Effector memory CD4-positive, alpha-beta T cell (primary cell): Measurements from ENCODE around the gene AADACL4.

Experiments used
- DNase-seq, 3 donors: peaks; one replicate each; pipeline ENCODE4 v3.0.0-alpha.2; 2020
- H3K27ac ChIP-seq: 2 replicates; pipeline ENCODE4 v1.7.0; 2013; ENCODE audit warnings: mild to moderate bottlenecking, low read length, moderate library complexity; ENCODE audit not compliant: insufficient read depth, poor library complexity, severe bottlenecking
- H3K27me3 ChIP-seq: replicated peaks from 2 replicates; pipeline ENCODE4 v1.7.0; 2013; ENCODE audit warnings: mild to moderate bottlenecking, low read length; ENCODE audit not compliant: insufficient read depth, control insufficient read depth, poor library complexity, severe bottlenecking
- H3K36me3 ChIP-seq: 2 replicates; pipeline ENCODE4 v1.7.0; 2013; ENCODE audit warnings: mild to moderate bottlenecking, low read length, moderate library complexity; ENCODE audit not compliant: control insufficient read depth, insufficient read depth
- H3K4me1 ChIP-seq: 2 replicates; pipeline ENCODE4 v1.7.0; 2013; ENCODE audit warnings: low read length, mild to moderate bottlenecking; ENCODE audit not compliant: control insufficient read depth, insufficient read depth, poor library complexity, severe bottlenecking
- H3K4me3 ChIP-seq: 2 replicates; pipeline ENCODE4 v1.7.0; 2013; ENCODE audit warnings: low read length, low read depth, mild to moderate bottlenecking; ENCODE audit not compliant: insufficient read depth, poor library complexity, severe bottlenecking
- H3K9me3 ChIP-seq: 2 replicates; pipeline ENCODE4 v1.7.0; 2013; ENCODE audit warnings: mild to moderate bottlenecking, low read length, moderate library complexity; ENCODE audit not compliant: control insufficient read depth

AADACL4 gene

DNA sequence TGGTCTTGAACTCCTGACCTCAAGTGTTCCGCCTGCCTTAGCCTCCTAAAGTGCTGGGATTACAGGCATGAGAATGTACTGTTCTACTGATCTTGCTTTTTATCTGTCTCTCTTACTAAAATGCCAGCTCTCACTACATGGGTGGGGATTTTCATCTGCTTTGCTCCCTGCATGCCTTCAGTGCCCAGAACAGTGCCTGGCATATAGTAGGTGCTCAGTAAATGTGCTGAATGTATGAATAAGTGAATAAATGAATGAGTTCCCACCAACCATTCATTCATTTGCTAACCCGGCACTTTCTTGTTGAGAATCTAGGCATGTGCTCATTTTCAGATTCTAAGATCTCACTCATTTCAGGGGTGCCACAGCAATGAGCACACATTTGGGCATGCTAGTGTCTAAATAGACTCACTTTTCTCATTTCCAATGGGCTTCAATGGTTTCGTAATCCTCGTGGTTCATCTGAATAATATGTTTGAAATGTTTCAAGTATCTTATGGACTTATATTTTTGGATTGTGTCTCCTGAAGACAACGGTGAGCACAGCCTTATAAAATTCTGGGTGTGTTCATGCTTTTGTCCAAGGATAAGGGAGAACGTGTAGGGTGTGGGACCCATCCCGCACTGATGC lies 33.5 kb upstream of the AADACL4 start:
- Histone ChIP-seq H3K4me1 (peaks cover 14% of the 10 kb centered on the region), H3K27ac (no peak overlapping the region), H3K27me3 (no peaks in the 10 kb centered on the region), H3K36me3 (no peaks in the 10 kb centered on the region), H3K4me3 (no peak overlapping the region), H3K9me3 (no peaks in the 10 kb centered on the region)
- DNase-seq = no peak

DNA sequence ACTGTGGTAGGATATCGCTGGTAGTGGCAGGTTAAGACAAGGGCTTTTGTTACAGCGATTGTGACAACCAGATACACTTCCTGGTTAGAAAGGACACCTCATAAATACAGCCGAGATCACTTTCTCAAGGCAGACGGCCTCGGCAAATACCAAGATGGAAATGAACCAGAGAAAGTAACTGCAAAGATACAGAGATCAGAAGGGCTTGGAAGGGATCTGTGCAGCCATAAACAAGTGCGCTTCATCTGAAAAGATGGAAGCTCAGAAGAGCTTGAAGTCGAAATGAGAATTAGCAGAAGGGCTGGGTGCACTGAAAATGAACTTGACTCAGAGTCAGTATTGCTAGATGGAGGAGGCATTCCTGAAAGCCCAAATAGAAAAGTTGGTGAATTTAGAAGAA lies 32.9 kb upstream of the AADACL4 start:
- Histone ChIP-seq H3K27me3 (no peaks in the 10 kb centered on the region), H3K9me3 (no peaks in the 10 kb centered on the region), H3K4me3 (no peak overlapping the region), H3K36me3 (no peaks in the 10 kb centered on the region), H3K27ac (no peak overlapping the region), H3K4me1 (peaks cover 16% of the 10 kb centered on the region)
- no peak for DNase-seq

DNA sequence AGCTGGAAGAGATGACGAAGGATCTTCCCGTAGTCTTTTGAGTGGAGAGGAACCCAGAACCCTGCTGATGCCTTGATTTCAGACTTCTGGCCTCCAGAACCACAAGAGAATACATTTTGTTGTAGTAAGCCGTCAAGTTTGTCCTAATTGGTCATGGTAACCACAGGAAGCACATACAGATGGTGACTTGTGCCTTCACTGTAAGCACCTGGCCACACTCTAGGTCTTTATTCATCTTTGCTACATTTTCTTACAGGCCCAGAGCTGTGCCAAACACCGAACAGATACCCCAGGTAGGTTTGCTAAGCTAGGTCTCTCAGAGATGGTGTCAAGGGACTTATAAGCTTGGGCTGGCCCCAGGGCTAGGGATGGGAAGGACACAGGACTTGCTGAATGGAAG lies 30.7 kb upstream of the AADACL4 start:
- H3K36me3 ChIP-seq = no peaks in the 10 kb centered on the region
- no peak overlapping the region for H3K4me3 ChIP-seq
- peaks cover 22% of the 10 kb centered on the region for H3K4me1 ChIP-seq
- H3K27me3 ChIP-seq = no peaks in the 10 kb centered on the region
- no peak overlapping the region for H3K27ac ChIP-seq
- DNase-seq = no peak
- H3K9me3 ChIP-seq = no peaks in the 10 kb centered on the region

DNA sequence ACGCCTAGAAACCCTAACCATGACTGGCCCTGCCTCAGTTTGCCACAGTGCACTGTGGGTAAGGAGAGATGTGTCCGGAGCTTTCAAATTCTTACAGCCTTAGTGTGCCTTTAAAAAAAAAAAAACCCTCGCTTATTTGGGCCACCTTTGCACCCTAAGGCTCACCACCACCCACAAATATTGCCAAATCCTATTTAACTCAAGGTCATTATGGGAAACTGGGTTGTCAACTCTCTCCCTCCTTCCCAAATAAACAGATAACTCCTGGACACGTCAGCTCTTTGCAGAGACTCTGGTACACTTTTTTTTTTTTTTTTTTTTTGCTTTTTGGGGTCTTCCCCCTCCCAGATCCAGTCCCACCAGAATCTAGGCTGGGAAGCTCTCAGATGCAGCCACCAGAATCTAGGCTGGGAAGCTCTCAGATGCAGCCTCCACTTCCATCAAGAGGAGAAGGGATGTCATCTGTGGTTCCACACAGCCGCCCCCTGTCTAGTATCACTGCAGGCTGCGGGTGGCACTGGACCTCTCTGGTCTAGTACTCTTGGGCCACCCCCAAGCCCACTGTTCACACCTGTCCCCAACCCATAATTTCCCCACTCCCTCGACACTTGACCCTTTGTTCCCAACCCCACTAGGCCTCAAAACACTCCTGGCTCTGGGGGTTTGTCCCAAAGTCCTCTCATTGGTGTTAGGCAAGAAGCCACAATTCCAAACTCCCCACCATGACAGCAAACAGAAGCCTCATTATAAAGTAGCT lies 29.3 kb upstream of the AADACL4 start:
- Histone ChIP-seq H3K27me3 (no peaks in the 10 kb centered on the region), H3K36me3 (no peaks in the 10 kb centered on the region), H3K27ac (no peak overlapping the region), H3K4me3 (peak overlapping the region; percentile 96), H3K4me1 (peaks cover 27% of the 10 kb centered on the region), H3K9me3 (no peaks in the 10 kb centered on the region)
- no peak for DNase-seq

DNA sequence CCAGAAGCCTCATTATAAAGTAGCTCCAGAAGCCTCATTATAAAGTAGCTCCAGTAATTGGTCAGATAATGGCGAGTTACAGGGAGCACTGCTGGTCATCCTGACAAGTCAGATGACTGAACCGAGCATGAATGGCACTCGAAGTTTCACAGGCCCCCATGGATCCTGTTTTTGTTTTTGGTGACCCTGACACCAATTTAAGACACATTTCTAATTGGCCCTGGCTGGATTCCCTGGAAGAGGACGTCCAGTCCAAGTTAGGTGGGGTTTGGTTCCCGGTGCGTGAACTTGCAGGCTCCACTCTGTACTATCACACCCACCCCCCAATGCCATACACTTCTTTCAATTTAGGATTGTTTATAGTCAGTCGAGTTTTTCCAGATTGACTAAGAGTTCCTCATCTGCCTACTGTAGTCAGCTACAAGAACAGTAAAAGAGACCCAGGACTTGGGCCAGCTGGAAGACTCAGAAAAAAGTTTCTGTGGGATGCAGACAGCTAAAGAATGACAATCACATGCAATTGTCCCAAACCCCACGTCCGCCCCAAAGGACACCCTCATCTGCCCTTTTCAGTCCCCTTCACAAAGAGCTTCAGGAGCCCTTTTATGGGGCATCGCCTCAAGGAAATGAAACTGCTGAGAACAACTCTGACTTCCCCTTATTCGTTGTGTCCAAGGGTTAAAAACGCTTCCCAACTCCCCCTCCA lies 28.6 kb upstream of the AADACL4 start:
- DNase-seq = no peak
- Histone ChIP-seq H3K27me3 (no peaks in the 10 kb centered on the region), H3K27ac (peak overlapping the region; percentile 79), H3K4me1 (peaks cover 33% of the 10 kb centered on the region), H3K4me3 (peak overlapping the region; percentile 96), H3K36me3 (no peaks in the 10 kb centered on the region), H3K9me3 (no peaks in the 10 kb centered on the region)

DNA sequence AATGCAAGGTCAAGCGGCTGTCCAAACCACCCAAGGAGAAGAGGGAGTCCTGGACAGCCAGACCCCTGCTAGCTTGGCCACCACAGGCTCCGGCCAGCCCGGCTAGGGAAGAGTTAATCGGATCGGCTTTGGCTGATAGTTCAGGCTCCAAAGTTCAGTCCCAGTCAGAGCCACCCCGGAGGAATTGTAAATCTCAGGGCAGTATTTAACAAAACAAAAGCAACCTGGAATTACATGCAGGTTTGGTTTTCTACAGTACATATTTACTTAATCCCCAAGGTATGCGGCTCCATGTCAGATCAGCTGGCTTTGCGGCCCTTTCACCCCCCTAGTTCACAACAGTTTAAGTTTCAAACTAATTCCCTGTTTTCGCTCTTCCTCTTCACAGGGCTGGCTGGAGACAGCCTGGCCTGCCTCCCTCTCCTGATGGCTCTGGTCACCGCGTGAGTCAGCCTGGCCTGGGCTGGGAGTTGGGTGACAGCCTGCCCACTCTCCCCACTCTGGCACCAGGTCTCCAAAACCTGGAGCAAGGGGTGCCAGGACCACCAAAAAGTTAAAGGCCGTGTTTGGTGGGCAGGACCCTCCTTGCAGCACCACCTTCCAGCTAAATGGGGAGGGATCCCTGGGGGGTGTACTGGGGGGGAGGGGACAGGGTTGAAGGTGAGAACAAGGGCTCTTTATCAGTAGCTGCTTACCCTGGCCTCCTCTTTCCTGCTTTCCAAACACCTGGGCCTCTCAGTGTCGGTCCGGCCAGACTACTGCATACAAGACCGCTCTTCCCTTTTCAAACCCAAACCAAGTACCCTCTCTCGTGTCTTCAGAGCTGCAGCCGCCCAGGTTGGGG lies 27.8 kb upstream of the AADACL4 start:
- H3K9me3 ChIP-seq = no peaks in the 10 kb centered on the region
- peak overlapping the region; percentile 96 for H3K4me3 ChIP-seq
- no peak for DNase-seq
- H3K4me1 ChIP-seq = peaks cover 38% of the 10 kb centered on the region
- peak overlapping the region; percentile 79 for H3K27ac ChIP-seq
- no peaks in the 10 kb centered on the region for H3K27me3 ChIP-seq
- H3K36me3 ChIP-seq = no peaks in the 10 kb centered on the region

DNA sequence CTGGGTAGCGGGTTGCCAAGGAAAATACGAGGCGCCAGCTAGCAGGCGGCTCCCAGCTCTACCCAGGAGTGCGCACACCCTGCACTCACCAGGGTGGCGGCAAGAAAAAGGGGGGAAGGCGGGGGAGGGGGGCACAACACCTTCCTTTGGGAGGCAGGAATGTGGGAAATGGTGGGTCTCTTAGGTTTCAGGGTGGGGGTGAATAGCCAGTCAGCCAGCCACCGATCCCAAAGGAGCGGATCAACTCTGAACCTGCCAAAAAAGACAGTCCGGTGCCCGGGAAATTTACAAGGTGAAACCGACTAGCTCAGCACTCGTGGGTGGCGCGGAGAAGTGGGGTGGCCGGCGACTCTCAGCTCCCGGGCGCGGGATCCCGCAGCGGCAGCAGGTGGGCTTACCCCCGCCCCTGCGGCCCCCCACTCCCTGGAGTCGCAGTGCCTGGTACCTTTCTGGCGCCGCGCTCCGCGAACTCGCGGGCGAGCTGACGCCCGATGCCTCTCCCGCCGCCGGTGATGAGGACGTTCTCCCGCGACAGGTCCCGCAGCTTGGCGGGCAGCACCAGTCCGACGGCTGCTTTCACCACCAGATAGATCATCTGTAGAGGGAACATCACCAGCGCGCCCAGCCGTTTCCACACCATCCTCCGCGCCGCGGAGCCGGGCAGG lies 27.0 kb upstream of the AADACL4 start:
- H3K36me3 ChIP-seq = no peaks in the 10 kb centered on the region
- DNase-seq = no peak
- peak overlapping the region; percentile 79 for H3K27ac ChIP-seq
- H3K27me3 ChIP-seq = no peaks in the 10 kb centered on the region
- no peaks in the 10 kb centered on the region for H3K9me3 ChIP-seq
- H3K4me1 ChIP-seq = peaks cover 38% of the 10 kb centered on the region
- H3K4me3 ChIP-seq = peak overlapping the region; percentile 96

DNA sequence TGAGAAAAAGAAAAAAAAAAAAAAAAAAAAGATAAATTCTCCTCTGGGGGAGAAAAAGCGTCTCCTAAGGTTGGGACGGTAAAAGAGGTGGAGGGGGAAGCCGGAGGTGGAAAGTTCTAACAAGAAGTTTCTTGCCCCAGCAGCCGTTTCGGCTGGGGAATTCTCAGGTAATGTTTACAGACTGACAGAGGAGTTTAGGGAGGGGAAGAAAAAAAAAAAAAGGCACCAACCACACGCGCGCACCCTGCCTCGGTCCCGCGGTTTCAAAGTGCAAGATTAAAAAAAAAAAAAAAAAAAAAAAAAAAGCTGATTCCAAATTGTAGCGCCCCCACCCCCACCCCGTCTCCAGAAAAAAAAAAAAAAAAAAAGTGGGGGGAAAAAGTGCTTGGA lies 26.4 kb upstream of the AADACL4 start:
- Histone ChIP-seq H3K9me3 (no peaks in the 10 kb centered on the region), H3K4me3 (peak overlapping the region; percentile 96), H3K27ac (peak overlapping the region; percentile 79), H3K27me3 (no peaks in the 10 kb centered on the region), H3K4me1 (peaks cover 38% of the 10 kb centered on the region), H3K36me3 (no peaks in the 10 kb centered on the region)
- DNase-seq = peak; percentile 47 to 50 (median 49)

DNA sequence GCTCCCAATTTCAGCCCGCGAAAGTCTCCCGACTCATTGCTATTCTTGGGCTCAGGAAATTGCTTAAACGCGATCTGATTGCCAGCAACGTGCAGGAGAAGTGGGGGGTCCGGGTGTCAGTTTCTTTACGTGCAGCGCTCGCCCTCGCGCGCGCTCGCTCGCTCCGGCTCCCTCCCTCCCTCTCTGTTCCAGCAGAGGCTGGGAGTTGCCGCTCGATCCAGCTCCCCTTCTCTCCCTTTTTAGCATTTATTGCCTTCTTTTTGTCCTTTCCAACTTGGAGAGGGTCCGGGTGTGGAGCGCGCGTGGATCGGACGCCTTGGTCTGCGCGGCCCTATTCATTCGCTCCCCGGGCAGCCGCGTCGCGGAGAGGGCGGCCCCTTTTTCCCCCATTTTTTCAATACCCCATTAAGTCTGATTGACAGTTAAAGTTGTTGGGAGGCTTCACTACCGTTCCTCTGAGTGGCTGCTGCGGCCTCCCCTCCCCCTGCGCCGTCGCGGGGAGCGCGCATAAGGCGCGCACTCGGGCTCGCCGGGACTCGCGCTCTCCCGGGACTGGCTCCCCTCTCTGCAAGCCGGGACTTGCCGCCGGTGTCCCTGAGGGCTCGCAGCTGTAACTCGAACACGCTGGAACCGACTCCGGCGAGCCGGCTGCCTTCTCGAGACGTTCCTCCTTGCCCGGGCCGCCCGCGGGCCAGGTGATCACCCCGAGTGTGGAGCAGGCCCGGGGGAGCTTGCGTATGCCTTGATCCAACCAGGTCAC lies 25.8 kb upstream of the AADACL4 start, which contains the start of gene DHRS3:
DHRS3 (minus strand) TSS at position 310 of the 760 bp plus-strand sequence. CDS start 862 bp downstream, outside the sequence.
- Histone ChIP-seq H3K4me1 (peaks cover 38% of the 10 kb centered on the region), H3K9me3 (no peaks in the 10 kb centered on the region)
- DNase-seq = peak; percentile 43 to 59 (median 53)

More for the DNA sequence above, 25.8 kb upstream of the AADACL4 start, which contains the start of gene DHRS3:
- Histone ChIP-seq H3K27me3 (no peaks in the 10 kb centered on the region), H3K27ac (peak within 1 kb of the TSS; percentile 79), H3K4me3 (peak within 1 kb of the TSS; percentile 96), H3K36me3 (no peaks in the 10 kb centered on the region)
